Measurements from ENCODE around the gene MALRD1.

DNA sequence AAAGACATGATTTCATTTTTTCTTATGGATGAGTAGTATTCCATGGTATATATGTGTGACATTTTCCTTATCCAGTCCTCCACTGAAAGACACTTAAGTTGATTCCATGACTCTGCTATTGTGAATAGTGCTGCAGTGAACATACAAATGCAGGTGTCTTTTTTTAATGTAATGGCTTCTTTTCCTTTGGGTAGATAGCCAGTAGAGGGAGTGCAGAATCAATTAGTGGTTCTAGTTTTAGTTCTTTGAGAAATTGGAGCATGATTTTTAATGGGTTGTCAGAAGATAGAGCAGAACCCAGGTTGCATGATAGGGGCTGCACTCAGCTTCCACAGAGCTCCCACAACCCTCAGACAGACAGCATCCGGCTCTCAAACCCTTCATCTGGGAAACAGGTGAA lies 614.7 kb downstream of the MALRD1 start:
- no peak for TF ChIP-seq POLR2A (IDR thresholded peaks at IDR 0.05; ENCODE audit: low read depth, low read length)
- no peak for TF ChIP-seq TAF1 (IDR thresholded peaks at IDR 0.05; ENCODE audit: low read depth, low read length)
- no peak for TF ChIP-seq POLR2AphosphoS5 (IDR thresholded peaks at IDR 0.05; ENCODE audit: low read depth, low read length)
- no peak for TF ChIP-seq POU2F2 (IDR thresholded peaks at IDR 0.05; ENCODE audit: low read depth, low read length)

Measured in GM12891 (cell line).